Measurements from ENCODE around the gene SHH. TPM values are rescaled to one million over a fixed set of nuclear protein-coding genes. Genes with fewer than 3 reads are reported as not detected.

The SHH gene
- total RNA-seq, 2 experiments from 2014 or later, result not detected

GRCh38 chr7:155804897-155805825 is 7.1 kb downstream of the SHH start:
- Mint-ChIP-seq H3K27me3 (peaks cover 55% of the 10 kb centered on the region), H3K9me3 (no peaks in the 10 kb centered on the region), H3K4me3 (peak overlapping the region; percentile 34), H3K27ac (no peak overlapping the region), H3K36me3 (ENCODE audit: low read depth) (peaks cover 1% of the 10 kb centered on the region), H3K4me1 (peaks cover 22% of the 10 kb centered on the region)
- CTCF ChIA-PET, result interaction anchor here (0.6 to 1.0 kb wide), 2 partner anchors 58 to 185 kb away, joined by 3 to 4 read pairs; no protein-coding TSS in a partner anchor
- peak; percentile 43 for DNase-seq
- POLR2A ChIA-PET, result no interaction called here

- DNase-seq, result no peak
- ChIA-PET CTCF (no interaction called here), POLR2A (no interaction called here)
- peaks cover 22% of the 10 kb centered on the region for H3K4me1 Mint-ChIP-seq
- peaks cover 61% of the 10 kb centered on the region for H3K27me3 Mint-ChIP-seq
- no peak overlapping the region for H3K27ac Mint-ChIP-seq
- peaks cover 1% of the 10 kb centered on the region for H3K36me3 Mint-ChIP-seq (ENCODE audit: low read depth)
- no peak overlapping the region for H3K4me3 Mint-ChIP-seq
- H3K9me3 Mint-ChIP-seq, result no peaks in the 10 kb centered on the region
These were observed 7.8 kb downstream of the SHH start for GRCh38 chr7:155804431-155804831.

GRCh38 chr7:155803418-155804376 is 8.6 kb downstream of the SHH start:
- Mint-ChIP-seq H3K27ac (no peak overlapping the region), H3K4me1 (peaks cover 27% of the 10 kb centered on the region), H3K4me3 (peak overlapping the region; percentile 63), H3K9me3 (no peaks in the 10 kb centered on the region), H3K36me3 (ENCODE audit: low read depth) (peaks cover 1% of the 10 kb centered on the region), H3K27me3 (peaks cover 62% of the 10 kb centered on the region)
- DNase-seq, result no peak
- CTCF ChIA-PET, result no interaction called here
- POLR2A ChIA-PET, result no interaction called here

- DNase-seq, result no peak
- peaks cover 66% of the 10 kb centered on the region for H3K27me3 Mint-ChIP-seq
- H3K4me3 Mint-ChIP-seq, result no peak overlapping the region
- POLR2A ChIA-PET, result no interaction called here
- H3K27ac Mint-ChIP-seq, result no peak overlapping the region
- CTCF ChIA-PET, result no interaction called here
- H3K36me3 Mint-ChIP-seq (ENCODE audit: low read depth), result peaks cover 1% of the 10 kb centered on the region
- H3K9me3 Mint-ChIP-seq, result no peaks in the 10 kb centered on the region
- H3K4me1 Mint-ChIP-seq, result peaks cover 30% of the 10 kb centered on the region
These were observed 9.3 kb downstream of the SHH start for GRCh38 chr7:155802906-155803417.

GRCh38 chr7:155802291-155802690 is 10.0 kb downstream of the SHH start:
- Mint-ChIP-seq H3K4me1 (peaks cover 24% of the 10 kb centered on the region), H3K4me3 (no peak overlapping the region), H3K27ac (no peak overlapping the region), H3K36me3 (ENCODE audit: low read depth) (peaks cover 1% of the 10 kb centered on the region), H3K27me3 (peaks cover 59% of the 10 kb centered on the region), H3K9me3 (no peaks in the 10 kb centered on the region)
- DNase-seq, result no peak
- CTCF ChIA-PET, result no interaction called here
- POLR2A ChIA-PET, result no interaction called here

GRCh38 chr7:155800741-155801267 is 11.5 kb downstream of the SHH start:
- no peak overlapping the region for H3K27ac Mint-ChIP-seq
- POLR2A ChIA-PET, result no interaction called here
- no peak for DNase-seq
- no peaks in the 10 kb centered on the region for H3K9me3 Mint-ChIP-seq
- peaks cover 47% of the 10 kb centered on the region for H3K27me3 Mint-ChIP-seq
- peaks cover 1% of the 10 kb centered on the region for H3K36me3 Mint-ChIP-seq (ENCODE audit: low read depth)
- H3K4me3 Mint-ChIP-seq, result no peak overlapping the region
- peaks cover 16% of the 10 kb centered on the region for H3K4me1 Mint-ChIP-seq
- CTCF ChIA-PET, result no interaction called here

GRCh38 chr7:155800301-155800700 is 12.0 kb downstream of the SHH start:
- H3K27ac Mint-ChIP-seq, result no peak overlapping the region
- peaks cover 16% of the 10 kb centered on the region for H3K4me1 Mint-ChIP-seq
- CTCF ChIA-PET, result no interaction called here
- peaks cover 46% of the 10 kb centered on the region for H3K27me3 Mint-ChIP-seq
- DNase-seq, result no peak
- H3K4me3 Mint-ChIP-seq, result no peak overlapping the region
- POLR2A ChIA-PET, result no interaction called here
- H3K36me3 Mint-ChIP-seq (ENCODE audit: low read depth), result peaks cover 1% of the 10 kb centered on the region
- H3K9me3 Mint-ChIP-seq, result no peaks in the 10 kb centered on the region

GRCh38 chr7:155799514-155799913 is 12.7 kb downstream of the SHH start:
- H3K27ac Mint-ChIP-seq, result no peak overlapping the region
- H3K9me3 Mint-ChIP-seq, result no peaks in the 10 kb centered on the region
- H3K27me3 Mint-ChIP-seq, result peaks cover 44% of the 10 kb centered on the region
- peaks cover 1% of the 10 kb centered on the region for H3K36me3 Mint-ChIP-seq (ENCODE audit: low read depth)
- peaks cover 14% of the 10 kb centered on the region for H3K4me1 Mint-ChIP-seq
- CTCF ChIA-PET, result no interaction called here
- POLR2A ChIA-PET, result no interaction called here
- DNase-seq, result no peak
- H3K4me3 Mint-ChIP-seq, result no peak overlapping the region

GRCh38 chr7:155798673-155799439 is 13.4 kb downstream of the SHH start:
- no peak for DNase-seq
- Mint-ChIP-seq H3K4me1 (peaks cover 12% of the 10 kb centered on the region), H3K27me3 (peaks cover 41% of the 10 kb centered on the region), H3K9me3 (no peaks in the 10 kb centered on the region), H3K36me3 (ENCODE audit: low read depth) (peaks cover 1% of the 10 kb centered on the region), H3K27ac (peak overlapping the region; percentile 39), H3K4me3 (no peak overlapping the region)
- ChIA-PET POLR2A (no interaction called here), CTCF (no interaction called here)

GRCh38 chr7:155797262-155798250 is 14.7 kb downstream of the SHH start:
- H3K4me3 Mint-ChIP-seq, result no peak overlapping the region
- ChIA-PET CTCF (interaction anchor here (0.6 kb wide), 1 partner anchor 11 kb away, joined by 3 read pairs; no protein-coding TSS in a partner anchor), POLR2A (no interaction called here)
- DNase-seq, result no peak
- H3K9me3 Mint-ChIP-seq, result no peaks in the 10 kb centered on the region
- peaks cover 9% of the 10 kb centered on the region for H3K4me1 Mint-ChIP-seq
- H3K36me3 Mint-ChIP-seq (ENCODE audit: low read depth), result no peaks in the 10 kb centered on the region
- H3K27ac Mint-ChIP-seq, result no peak overlapping the region
- H3K27me3 Mint-ChIP-seq, result peaks cover 34% of the 10 kb centered on the region

GRCh38 chr7:155796381-155797261 is 15.6 kb downstream of the SHH start:
- CTCF ChIA-PET, result interaction anchor here (1.0 kb wide), 1 partner anchor 814 kb away, joined by 3 read pairs; no protein-coding TSS in a partner anchor
- peak; percentile 61 for DNase-seq
- H3K27ac Mint-ChIP-seq, result no peak overlapping the region
- H3K4me1 Mint-ChIP-seq, result peaks cover 9% of the 10 kb centered on the region
- H3K9me3 Mint-ChIP-seq, result no peaks in the 10 kb centered on the region
- POLR2A ChIA-PET, result no interaction called here
- H3K36me3 Mint-ChIP-seq (ENCODE audit: low read depth), result no peaks in the 10 kb centered on the region
- no peak overlapping the region for H3K4me3 Mint-ChIP-seq
- H3K27me3 Mint-ChIP-seq, result peaks cover 29% of the 10 kb centered on the region
